GM06990 (cell line): ENCODE measurements around the gene PKP2.
"Not testable (repeated sequence)": the region's sequence is repeated elsewhere in the genome, so short reads cannot be mapped to it uniquely, and the experiment has no call there.

ENCODE experiments used
- DNase-seq: peaks from one replicate; pipeline ENCODE4 v3.0.0-alpha.2; 2011; ENCODE audit not compliant: insufficient read length; ENCODE audit errors: extremely low read depth
- H3K27me3 ChIP-seq: replicated peaks from 2 replicates; pipeline ENCODE4 v1.6.0; 2011; ENCODE audit warnings: low read length; ENCODE audit not compliant: control insufficient read depth, insufficient read depth
- H3K36me3 ChIP-seq: 2 replicates; pipeline ENCODE4 v1.5.1; 2011; ENCODE audit warnings: low read length; ENCODE audit not compliant: control insufficient read depth, insufficient read depth
- H3K4me3 ChIP-seq: replicated peaks from 2 replicates; pipeline ENCODE4 v1.5.1; 2011; ENCODE audit warnings: low read depth, mild to moderate bottlenecking, control low read depth, low read length
- TF ChIP-seq, protein P1 (sequence below): IDR thresholded peaks from 2 replicates; pipeline ENCODE4 v1.5.1; 2011; ENCODE audit warnings: low read length, control low read depth, mild to moderate bottlenecking, inconsistent platforms; ENCODE audit not compliant: insufficient read depth, poor library complexity, severe bottlenecking

The PKP2 gene

DNA sequence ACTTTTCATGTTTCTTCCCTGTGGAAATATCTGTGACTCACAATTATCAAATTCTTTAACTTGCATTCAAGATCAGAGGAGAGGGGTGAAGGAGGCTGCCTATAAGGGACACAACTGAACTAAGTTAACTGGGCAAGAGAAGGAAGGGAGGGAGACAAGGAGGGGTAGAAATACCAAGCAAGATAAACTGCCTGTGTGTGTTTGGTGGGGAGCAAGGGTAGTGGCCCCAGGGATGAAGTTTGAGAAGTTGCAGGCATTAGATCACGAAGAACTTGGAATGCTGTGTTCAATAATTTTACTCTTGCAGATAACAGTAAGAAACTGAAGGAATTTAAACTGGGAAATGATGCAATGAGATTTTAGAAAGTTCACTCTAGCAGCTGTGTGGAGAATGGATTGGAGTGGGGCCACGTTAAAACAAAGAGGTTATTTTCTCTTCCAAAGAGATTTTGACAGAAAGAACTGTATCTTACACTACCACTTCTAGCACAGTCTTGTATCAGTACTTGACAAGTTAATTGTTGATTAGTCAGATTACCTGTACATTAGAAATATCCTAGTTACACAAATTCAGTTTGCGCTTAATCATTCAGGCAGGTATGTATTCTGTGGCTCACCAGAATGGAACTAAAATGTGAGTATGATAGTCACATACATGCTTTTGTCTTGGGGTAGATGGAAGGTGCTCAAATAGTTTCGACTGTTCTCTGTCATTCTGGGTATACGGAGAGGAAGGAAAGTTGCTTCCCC lies 7.4 kb downstream of the PKP2 start:
- Histone ChIP-seq H3K27me3 (no peaks in the 10 kb centered on the region), H3K36me3 (no peaks in the 10 kb centered on the region), H3K4me3 (no peak overlapping the region)
- no peak for DNase-seq
- TF ChIP-seq, protein P1, sequence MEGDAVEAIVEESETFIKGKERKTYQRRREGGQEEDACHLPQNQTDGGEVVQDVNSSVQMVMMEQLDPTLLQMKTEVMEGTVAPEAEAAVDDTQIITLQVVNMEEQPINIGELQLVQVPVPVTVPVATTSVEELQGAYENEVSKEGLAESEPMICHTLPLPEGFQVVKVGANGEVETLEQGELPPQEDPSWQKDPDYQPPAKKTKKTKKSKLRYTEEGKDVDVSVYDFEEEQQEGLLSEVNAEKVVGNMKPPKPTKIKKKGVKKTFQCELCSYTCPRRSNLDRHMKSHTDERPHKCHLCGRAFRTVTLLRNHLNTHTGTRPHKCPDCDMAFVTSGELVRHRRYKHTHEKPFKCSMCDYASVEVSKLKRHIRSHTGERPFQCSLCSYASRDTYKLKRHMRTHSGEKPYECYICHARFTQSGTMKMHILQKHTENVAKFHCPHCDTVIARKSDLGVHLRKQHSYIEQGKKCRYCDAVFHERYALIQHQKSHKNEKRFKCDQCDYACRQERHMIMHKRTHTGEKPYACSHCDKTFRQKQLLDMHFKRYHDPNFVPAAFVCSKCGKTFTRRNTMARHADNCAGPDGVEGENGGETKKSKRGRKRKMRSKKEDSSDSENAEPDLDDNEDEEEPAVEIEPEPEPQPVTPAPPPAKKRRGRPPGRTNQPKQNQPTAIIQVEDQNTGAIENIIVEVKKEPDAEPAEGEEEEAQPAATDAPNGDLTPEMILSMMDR = no peak

DNA sequence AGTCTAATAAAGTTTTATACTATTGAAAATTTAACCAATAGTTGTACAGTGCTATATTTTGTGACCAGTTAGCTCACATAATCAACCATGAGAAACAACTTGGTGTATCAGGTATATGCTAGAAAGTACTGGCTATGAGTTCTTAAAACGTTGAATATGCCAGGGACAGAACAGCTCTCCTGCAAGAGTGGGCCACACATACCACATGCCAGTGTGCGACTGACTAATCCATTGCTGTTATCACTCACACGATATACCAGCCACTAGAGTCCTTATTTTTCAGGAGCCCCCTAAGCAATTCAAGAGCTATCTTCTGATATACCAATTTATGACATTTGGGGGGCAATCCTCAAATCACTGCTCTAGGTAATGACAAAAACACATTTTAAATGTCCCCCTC lies 9.5 kb downstream of the PKP2 start:
- no peak for DNase-seq
- TF ChIP-seq, protein P1 = no peak
- Histone ChIP-seq H3K36me3 (no peaks in the 10 kb centered on the region), H3K4me3 (no peak overlapping the region), H3K27me3 (no peaks in the 10 kb centered on the region)

DNA sequence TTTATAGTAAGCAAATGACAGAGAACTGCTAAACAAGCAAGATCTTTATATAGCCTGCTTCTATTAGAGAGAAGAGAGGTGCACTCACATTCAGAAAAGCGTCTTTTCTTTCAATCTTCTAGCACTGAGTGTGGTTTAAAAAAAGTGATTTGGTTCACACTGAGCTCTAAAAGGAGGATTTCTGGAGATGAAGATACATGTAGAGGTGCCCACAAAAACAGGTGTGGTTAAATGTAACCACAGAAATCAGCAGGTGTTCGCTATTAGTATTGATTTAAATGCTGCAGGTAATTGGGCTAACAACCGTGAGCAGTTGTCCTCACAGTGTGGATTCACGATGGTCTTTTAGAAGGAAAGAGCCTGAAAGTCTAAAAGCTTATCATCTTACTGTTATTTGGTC lies 10.7 kb downstream of the PKP2 start:
- Histone ChIP-seq H3K36me3 (no peaks in the 10 kb centered on the region), H3K27me3 (no peaks in the 10 kb centered on the region), H3K4me3 (no peak overlapping the region)
- TF ChIP-seq, protein P1 = no peak
- DNase-seq = no peak

DNA sequence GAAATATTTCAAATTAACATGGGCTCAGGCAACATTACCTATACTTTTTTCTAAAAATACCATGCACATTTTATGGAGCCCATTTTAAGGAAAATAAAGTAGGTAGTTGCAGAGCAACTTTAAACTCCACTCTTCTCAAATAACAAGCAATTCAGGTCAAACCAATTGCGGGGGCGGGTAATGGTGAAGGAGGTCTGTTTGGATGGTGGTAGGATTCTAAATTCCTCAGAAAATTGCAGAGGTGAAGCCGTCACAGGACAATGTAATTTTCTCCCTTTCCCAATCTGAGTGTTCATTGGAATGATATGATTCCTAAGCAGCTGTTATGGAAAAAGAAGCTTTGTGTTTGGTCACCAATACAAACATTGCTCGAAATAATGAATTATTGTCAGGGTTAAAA lies 11.6 kb downstream of the PKP2 start:
- Histone ChIP-seq H3K36me3 (no peaks in the 10 kb centered on the region), H3K4me3 (no peak overlapping the region), H3K27me3 (no peaks in the 10 kb centered on the region)
- TF ChIP-seq, protein P1 = no peak
- no peak for DNase-seq

DNA sequence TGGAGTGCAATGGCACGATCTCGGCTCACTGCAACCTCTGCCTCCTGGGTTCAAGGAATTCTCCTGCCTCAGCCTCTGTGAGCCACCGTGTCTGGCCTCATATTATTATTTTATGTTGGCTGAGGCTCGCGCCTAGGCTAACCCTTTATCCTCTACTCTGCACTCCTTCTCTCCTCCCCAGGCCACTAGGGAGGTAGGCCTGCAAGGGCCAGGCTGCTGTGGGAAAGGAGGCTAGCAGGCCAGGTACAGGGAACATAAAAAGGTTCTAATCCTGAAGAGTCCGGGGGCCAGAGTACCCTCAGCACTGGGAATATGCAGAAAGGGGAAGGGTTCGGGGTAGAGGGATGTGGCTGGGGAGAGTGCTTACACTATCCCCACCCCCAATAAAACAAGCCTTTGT lies 14.9 kb downstream of the PKP2 start:
- no peak for DNase-seq
- H3K36me3 ChIP-seq = no peaks in the 10 kb centered on the region
- H3K4me3 ChIP-seq = no peak overlapping the region
- H3K27me3 ChIP-seq = no peaks in the 10 kb centered on the region
- TF ChIP-seq, protein P1 = no peak

DNA sequence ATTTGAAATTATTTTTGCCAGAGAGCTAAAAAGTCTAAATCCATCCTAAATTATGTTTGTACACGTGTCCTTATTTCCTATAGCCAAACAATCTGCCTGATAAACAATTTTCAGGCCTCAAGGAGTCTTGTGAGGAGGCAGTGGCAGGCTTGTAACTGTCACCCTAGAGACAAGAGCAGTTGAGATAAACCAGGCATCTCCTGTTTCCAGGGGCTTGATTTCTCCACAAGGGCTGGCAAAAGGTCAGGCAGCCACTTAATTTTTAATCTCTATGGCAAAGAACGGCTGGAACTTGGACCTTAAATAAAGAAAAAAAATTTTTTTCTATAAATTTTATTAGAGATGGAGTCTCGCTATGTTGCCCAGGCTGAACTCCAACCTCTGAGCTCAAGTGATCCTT lies 15.5 kb downstream of the PKP2 start:
- no peak overlapping the region for H3K4me3 ChIP-seq
- no peaks in the 10 kb centered on the region for H3K36me3 ChIP-seq
- TF ChIP-seq, protein P1 = no peak
- H3K27me3 ChIP-seq = no peaks in the 10 kb centered on the region
- no peak for DNase-seq

DNA sequence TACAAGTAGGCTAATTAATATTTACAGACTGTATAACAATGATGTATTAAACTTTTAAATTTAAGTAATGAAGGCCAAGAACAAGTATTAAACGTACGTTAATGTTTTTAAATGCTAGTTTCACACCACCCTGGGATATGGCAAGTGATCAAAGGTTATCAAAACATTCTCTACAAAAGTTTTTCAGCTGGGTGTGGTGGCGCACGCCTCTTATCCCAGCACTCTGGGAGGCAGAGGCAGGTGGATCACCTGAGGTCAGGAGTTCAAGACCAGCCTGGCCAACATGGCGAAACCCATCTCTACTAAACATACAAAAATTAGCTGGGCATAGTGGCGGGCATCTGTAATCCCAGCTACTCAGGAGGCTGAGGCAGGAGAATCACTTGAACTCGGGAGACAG lies 17.5 kb downstream of the PKP2 start:
- H3K27me3 ChIP-seq, H3K36me3 ChIP-seq, H3K4me3 ChIP-seq, DNase-seq: not testable (repeated sequence)
